Skeletal muscle satellite cell (primary cell): ENCODE data around the gene ANO2.

Source experiments
- H3K27me3 ChIP-seq: 2 replicates; pipeline ENCODE4 v1.7.0; 2013; ENCODE audit warnings: low read length; ENCODE audit not compliant: control insufficient read depth, insufficient read depth
- H3K36me3 ChIP-seq: 2 replicates; pipeline ENCODE4 v1.7.0; 2013; ENCODE audit warnings: mild to moderate bottlenecking, control low read depth, low read length; ENCODE audit not compliant: insufficient read depth
- H3K4me1 ChIP-seq: 2 replicates; pipeline ENCODE4 v1.7.0; 2013; ENCODE audit warnings: low read length; ENCODE audit not compliant: control insufficient read depth, insufficient read depth
- H3K4me2 ChIP-seq: 2 replicates; pipeline ENCODE4 v1.7.0; 2013; ENCODE audit warnings: mild to moderate bottlenecking, low read length
- H3K4me3 ChIP-seq: 2 replicates; pipeline ENCODE4 v1.7.0; 2013; ENCODE audit warnings: low read length
- H3K9ac ChIP-seq: 2 replicates; pipeline ENCODE4 v1.7.0; 2013; ENCODE audit warnings: mild to moderate bottlenecking, low read depth, low read length, moderate library complexity
- H3K9me3 ChIP-seq: replicated peaks from 2 replicates; pipeline ENCODE4 v1.7.0; 2013; ENCODE audit warnings: mild to moderate bottlenecking, control low read depth, low read length

Gene ANO2

GRCh38 chr12:5881666-5882065 lies 63.4 kb downstream of the ANO2 start:
- Histone ChIP-seq H3K9me3 (no peaks in the 10 kb centered on the region), H3K4me2 (no peak overlapping the region), H3K27me3 (no peaks in the 10 kb centered on the region), H3K9ac (no peak overlapping the region), H3K36me3 (no peaks in the 10 kb centered on the region), H3K4me1 (no peaks in the 10 kb centered on the region), H3K4me3 (no peak overlapping the region)

DNA sequence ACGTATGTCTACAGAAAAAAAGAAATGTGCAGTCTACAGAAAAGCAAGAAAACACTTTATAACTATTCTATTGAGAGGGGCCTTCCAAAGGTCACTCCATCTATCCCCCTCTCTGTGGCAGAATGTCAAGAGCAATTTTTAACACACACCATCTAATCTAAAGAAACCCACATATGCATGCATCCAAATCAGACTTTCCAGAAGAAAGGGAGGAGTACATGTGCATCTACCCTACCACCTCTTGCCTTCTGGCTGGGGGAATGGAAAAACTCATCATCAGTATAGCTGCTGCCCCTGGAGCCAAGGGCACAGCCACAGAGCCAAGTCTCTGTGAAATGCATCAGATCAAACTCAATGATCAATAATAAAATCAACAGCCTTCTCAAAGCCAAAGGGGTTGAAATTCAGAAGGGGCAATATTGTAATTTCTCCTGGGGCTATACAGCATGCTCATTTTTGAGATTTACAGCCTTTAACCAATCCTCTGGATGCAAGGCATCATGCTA lies 63.9 kb downstream of the ANO2 start:
- Histone ChIP-seq H3K36me3 (no peaks in the 10 kb centered on the region), H3K4me2 (no peak overlapping the region), H3K9me3 (no peaks in the 10 kb centered on the region), H3K27me3 (no peaks in the 10 kb centered on the region), H3K4me3 (no peak overlapping the region), H3K4me1 (no peaks in the 10 kb centered on the region), H3K9ac (no peak overlapping the region)

DNA sequence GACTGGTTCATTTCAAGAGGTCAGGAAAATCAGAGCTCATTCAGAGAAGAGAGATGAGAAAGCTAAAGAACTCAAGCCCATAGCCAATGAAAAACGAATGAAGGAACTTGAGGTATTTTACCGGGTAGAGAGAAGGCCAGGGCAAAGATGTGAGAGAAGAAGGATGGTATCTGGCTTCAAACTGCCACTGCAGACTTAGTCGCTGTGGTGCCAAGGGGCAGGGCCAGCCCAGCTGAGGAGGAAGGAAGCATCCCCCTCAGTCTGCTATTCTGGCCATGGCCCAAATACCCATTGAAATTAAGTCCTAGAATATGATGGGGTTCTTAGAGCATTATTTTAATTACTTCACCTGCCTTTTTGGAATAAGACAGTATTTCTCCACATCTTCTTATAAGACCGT lies 69.2 kb downstream of the ANO2 start:
- Histone ChIP-seq H3K4me1 (no peaks in the 10 kb centered on the region), H3K4me2 (no peak overlapping the region), H3K4me3 (no peak overlapping the region), H3K9me3 (no peaks in the 10 kb centered on the region), H3K27me3 (no peaks in the 10 kb centered on the region), H3K36me3 (no peaks in the 10 kb centered on the region), H3K9ac (no peak overlapping the region)

DNA sequence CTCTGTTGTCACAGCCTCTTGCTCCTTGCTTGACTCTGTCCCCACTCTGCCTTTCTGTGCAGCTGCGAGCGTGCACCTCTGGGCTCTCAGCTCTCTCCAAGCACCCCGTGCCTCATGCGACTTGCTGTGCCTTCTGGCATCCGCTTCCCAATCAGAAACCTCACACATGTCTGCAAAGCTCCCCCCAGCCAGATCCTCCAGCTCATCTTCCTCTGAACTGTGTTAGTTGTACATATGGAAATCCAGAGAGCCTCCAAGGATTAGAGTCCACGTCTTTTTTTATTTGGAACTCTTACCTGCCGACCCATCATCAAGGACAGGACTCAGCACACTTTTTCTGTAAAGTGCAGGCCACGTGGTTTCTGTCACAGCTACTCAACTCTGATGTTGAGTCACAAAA lies 70.5 kb downstream of the ANO2 start:
- H3K9me3 ChIP-seq = no peaks in the 10 kb centered on the region
- no peaks in the 10 kb centered on the region for H3K36me3 ChIP-seq
- no peaks in the 10 kb centered on the region for H3K27me3 ChIP-seq
- H3K4me3 ChIP-seq = no peak overlapping the region
- no peak overlapping the region for H3K9ac ChIP-seq
- no peak overlapping the region for H3K4me2 ChIP-seq
- H3K4me1 ChIP-seq = no peaks in the 10 kb centered on the region

DNA sequence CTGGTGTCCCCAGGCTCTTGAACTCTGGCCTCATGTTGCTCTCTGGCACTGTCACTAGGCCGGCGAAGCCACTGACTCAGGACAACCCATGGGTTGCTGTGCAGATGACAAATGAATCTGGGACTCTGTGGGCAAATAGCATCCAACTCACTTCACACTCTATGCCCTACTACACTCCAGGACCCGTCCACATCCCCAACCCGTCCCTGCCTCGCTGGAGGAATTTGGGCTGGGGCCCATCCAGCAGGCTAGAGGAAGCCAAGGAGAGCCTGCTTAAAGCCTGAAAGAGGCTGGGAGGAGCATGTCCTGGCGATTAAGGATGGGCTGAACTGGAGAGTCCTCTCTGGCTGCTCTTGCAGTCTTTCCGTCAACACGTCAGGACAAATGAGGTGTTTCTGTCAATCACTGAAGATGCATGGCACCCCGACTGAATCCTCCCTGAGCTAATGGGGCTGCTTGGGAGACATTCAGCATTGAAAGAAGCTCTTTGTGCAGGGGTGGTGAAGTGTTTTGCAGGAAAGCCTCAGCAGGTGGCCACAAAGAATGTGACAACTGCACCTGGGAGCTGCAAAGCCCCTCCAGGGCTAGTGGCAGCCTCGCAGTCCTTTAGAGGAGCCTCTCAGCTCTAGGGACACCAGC lies 71.7 kb downstream of the ANO2 start:
- Histone ChIP-seq H3K4me3 (no peak overlapping the region), H3K9ac (no peak overlapping the region), H3K4me2 (no peak overlapping the region), H3K36me3 (no peaks in the 10 kb centered on the region), H3K27me3 (no peaks in the 10 kb centered on the region), H3K4me1 (no peaks in the 10 kb centered on the region), H3K9me3 (no peaks in the 10 kb centered on the region)

DNA sequence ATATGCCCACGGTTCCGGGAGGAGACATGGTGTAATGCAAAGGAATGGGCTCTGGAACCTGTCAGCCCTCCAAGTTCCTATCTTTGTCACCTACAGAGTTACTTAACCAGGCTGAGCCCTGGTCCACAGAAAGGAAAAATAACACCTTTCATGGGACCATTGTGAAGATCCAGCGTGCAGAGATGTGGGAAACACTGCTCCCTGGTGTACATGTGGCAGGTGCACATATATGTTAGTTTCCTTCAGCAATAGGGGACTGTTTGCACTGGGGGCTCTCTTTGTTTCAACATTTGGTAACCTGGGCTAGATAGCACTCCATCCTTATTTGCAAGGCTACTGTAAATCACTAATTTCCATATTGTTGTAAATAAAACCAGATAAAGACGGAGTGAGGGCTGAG lies 72.3 kb downstream of the ANO2 start:
- Histone ChIP-seq H3K27me3 (no peaks in the 10 kb centered on the region), H3K4me3 (no peak overlapping the region), H3K4me1 (no peaks in the 10 kb centered on the region), H3K9ac (no peak overlapping the region), H3K4me2 (no peak overlapping the region), H3K36me3 (no peaks in the 10 kb centered on the region), H3K9me3 (no peaks in the 10 kb centered on the region)

DNA sequence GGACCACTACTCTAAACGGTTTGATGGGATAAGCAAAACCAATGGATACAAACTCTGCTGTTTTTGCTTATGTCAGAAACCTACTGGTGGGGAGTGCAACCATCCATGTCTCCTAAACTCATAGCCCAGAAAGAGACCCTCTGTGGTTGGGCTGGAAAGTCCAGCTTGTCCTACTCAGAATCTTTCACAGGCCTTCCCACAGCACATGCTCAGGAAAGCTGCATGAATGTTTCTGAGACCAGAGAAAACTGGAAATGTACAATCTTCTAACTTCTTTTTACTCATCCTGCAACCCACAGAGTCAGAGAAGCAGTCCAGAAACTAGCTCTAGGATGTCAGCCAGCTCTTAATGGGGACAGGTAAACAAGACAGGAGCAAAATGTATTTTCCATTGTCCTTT lies 73.3 kb downstream of the ANO2 start:
- Histone ChIP-seq H3K9me3 (no peaks in the 10 kb centered on the region), H3K36me3 (no peaks in the 10 kb centered on the region), H3K4me2 (no peak overlapping the region), H3K9ac (no peak overlapping the region), H3K4me3 (no peak overlapping the region), H3K27me3 (no peaks in the 10 kb centered on the region), H3K4me1 (no peaks in the 10 kb centered on the region)

- H3K27me3 ChIP-seq = no peaks in the 10 kb centered on the region
- no peaks in the 10 kb centered on the region for H3K36me3 ChIP-seq
- no peak overlapping the region for H3K4me3 ChIP-seq
- H3K4me1 ChIP-seq = no peaks in the 10 kb centered on the region
- H3K4me2 ChIP-seq = no peak overlapping the region
- H3K9ac ChIP-seq = no peak overlapping the region
- no peaks in the 10 kb centered on the region for H3K9me3 ChIP-seq
Measured at GRCh38 chr12:5870183-5870582, 74.9 kb downstream of the ANO2 start.

DNA sequence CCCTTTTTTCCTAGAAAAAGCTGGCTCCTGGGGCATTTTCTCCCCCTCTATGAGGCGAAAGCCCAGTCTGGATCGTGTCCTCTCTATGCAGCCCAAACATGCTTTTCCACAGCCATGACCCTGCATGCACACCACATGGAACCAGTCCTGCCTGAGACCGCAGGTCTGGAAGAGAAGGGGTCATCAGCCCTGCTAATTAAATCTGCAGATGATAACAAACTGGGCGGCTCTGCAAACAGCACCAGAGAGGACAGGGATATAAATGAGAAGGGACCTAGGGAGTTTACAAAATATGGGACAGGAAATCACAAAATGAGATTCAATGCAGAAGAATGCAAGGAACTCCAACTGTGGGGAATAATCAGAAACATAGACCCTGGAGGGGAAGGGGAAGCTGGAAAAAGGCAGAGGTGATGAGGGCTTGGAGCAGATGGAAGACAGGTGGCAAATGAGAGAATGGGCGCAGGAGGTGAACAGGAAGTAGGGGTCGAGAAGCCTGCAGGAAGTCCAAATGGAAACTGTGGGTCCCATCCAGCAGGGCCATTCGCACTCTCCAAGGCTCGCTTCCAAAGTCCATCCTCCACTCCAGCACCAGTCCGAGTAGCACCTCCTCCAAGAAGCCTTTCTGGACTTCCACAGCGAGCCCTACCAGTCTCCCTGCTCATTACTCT lies 76.3 kb downstream of the ANO2 start:
- H3K4me1 ChIP-seq = no peaks in the 10 kb centered on the region
- no peak overlapping the region for H3K4me2 ChIP-seq
- no peaks in the 10 kb centered on the region for H3K36me3 ChIP-seq
- H3K27me3 ChIP-seq = no peaks in the 10 kb centered on the region
- H3K4me3 ChIP-seq = no peak overlapping the region
- no peak overlapping the region for H3K9ac ChIP-seq
- H3K9me3 ChIP-seq = no peaks in the 10 kb centered on the region

- Histone ChIP-seq H3K27me3 (no peaks in the 10 kb centered on the region), H3K4me3 (no peak overlapping the region), H3K4me2 (no peak overlapping the region), H3K36me3 (no peaks in the 10 kb centered on the region), H3K9me3 (no peaks in the 10 kb centered on the region), H3K4me1 (no peaks in the 10 kb centered on the region), H3K9ac (no peak overlapping the region)
Measured at GRCh38 chr12:5865397-5865796, 79.7 kb downstream of the ANO2 start.

- Histone ChIP-seq H3K4me1 (no peaks in the 10 kb centered on the region), H3K27me3 (no peaks in the 10 kb centered on the region), H3K36me3 (no peaks in the 10 kb centered on the region), H3K4me2 (no peak overlapping the region), H3K9me3 (no peaks in the 10 kb centered on the region), H3K4me3 (no peak overlapping the region), H3K9ac (no peak overlapping the region)
Measured at GRCh38 chr12:5864972-5865371, 80.1 kb downstream of the ANO2 start.

DNA sequence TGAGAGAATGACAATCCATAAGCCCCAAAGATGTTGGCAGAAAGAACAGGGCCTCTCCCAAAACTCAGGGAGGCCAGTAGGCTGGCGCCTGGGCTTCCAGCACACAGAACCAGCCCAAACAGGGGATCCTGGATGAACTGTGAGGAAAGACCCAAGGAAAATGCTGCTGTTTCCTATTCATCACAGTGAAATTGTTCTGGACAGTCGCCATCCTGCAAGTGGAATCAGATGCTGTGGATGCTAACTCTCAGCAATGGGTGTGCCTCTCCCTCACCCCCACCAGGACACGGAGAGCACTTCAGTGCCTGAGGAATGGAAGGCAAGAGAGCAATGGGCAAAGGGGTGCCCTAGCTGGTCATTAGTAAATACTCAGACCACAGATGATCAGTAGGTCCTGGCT lies 80.8 kb downstream of the ANO2 start:
- Histone ChIP-seq H3K36me3 (no peaks in the 10 kb centered on the region), H3K9me3 (no peaks in the 10 kb centered on the region), H3K9ac (no peak overlapping the region), H3K27me3 (no peaks in the 10 kb centered on the region), H3K4me1 (no peaks in the 10 kb centered on the region), H3K4me3 (no peak overlapping the region), H3K4me2 (no peak overlapping the region)
